Activated T-cell treated with anti-CD3 and anti-CD28 coated beads for 48 hours (primary cell): ENCODE data around the gene TLE4.
"Not testable (repeated sequence)": the region's sequence is repeated elsewhere in the genome, so short reads cannot be mapped to it uniquely, and the experiment has no call there.

Source experiments
- DNase-seq: peaks from one replicate; pipeline ENCODE4 v3.0.0-alpha.2; 2020; ENCODE audit warnings: low read depth

TLE4 gene

GRCh38 chr9:79741381-79741780, 169.6 kb downstream of the TLE4 start:
- DNase-seq: no peak

- DNase-seq: no peak
Measured at GRCh38 chr9:79742110-79742721, 170.5 kb downstream of the TLE4 start.

GRCh38 chr9:79744521-79744920, 172.8 kb downstream of the TLE4 start:
- DNase-seq: no peak

- no peak for DNase-seq
Measured at GRCh38 chr9:79745752-79746336, 174.1 kb downstream of the TLE4 start.

- DNase-seq: not testable (repeated sequence)
Measured at GRCh38 chr9:79751895-79752466, 180.2 kb downstream of the TLE4 start.

- no peak for DNase-seq
Measured at GRCh38 chr9:79756414-79756813, 184.6 kb downstream of the TLE4 start.

- no peak for DNase-seq
Measured at GRCh38 chr9:79757074-79757473, 185.3 kb downstream of the TLE4 start.

- no peak for DNase-seq
Measured at GRCh38 chr9:79757881-79758669, 186.3 kb downstream of the TLE4 start.

- no peak for DNase-seq
Measured at GRCh38 chr9:79759460-79759859, 187.7 kb downstream of the TLE4 start.

- no peak for DNase-seq
Measured at GRCh38 chr9:79762070-79762469, 190.3 kb downstream of the TLE4 start.

- no peak for DNase-seq
Measured at GRCh38 chr9:79763671-79764285, 192.0 kb downstream of the TLE4 start.

GRCh38 chr9:79764374-79764773, 192.6 kb downstream of the TLE4 start:
- DNase-seq: no peak

GRCh38 chr9:79765466-79765865, 193.7 kb downstream of the TLE4 start:
- no peak for DNase-seq

- no peak for DNase-seq
Measured at GRCh38 chr9:79766091-79766490, 194.3 kb downstream of the TLE4 start.

- DNase-seq: no peak
Measured at GRCh38 chr9:79768194-79768593, 196.4 kb downstream of the TLE4 start.

GRCh38 chr9:79769476-79770275, 197.9 kb downstream of the TLE4 start:
- DNase-seq: no peak

- no peak for DNase-seq
Measured at GRCh38 chr9:79774356-79774755, 202.6 kb downstream of the TLE4 start.
